IMR-90 (cell line): ENCODE measurements around the gene YAF2. TPM values are rescaled to one million over a fixed set of nuclear protein-coding genes. Genes with fewer than 3 reads are reported as not detected.

Experiments used
- ATAC-seq: fragments of 200-7000 bp; cut with Tn5 transposase; 2 replicates; pipeline ENCODE4 v1.9.1; 2020; ENCODE audit warnings: low read depth, mild to moderate bottlenecking, moderate library complexity
- BruUV-seq: library from RNA; stranded (reverse); fragments of 400-500 nt; replicated peaks from 2 replicates; lab custom pipeline; 2021; lab: Mats Ljungman, UMichigan
- CTCF ChIA-PET: fragments of 300-600 bp; formaldehyde crosslinking; extraction: SDS; loops from one replicate; lab custom pipeline; 2021; ENCODE audit warnings: antibody characterized with exemption; lab: Yijun Ruan, JAX
- POLR2A ChIA-PET: fragments of 300-600 bp; sonication (Branson Sonifier 250); formaldehyde crosslinking; loops from one replicate; lab custom pipeline; 2022; ENCODE audit warnings: antibody characterized with exemption; ENCODE audit not compliant: unreplicated experiment; lab: Charles Lee
- DNase-seq: peaks from one replicate; pipeline ENCODE4 v3.0.0; 2013
- H2AFZ ChIP-seq: replicated peaks from 2 replicates; pipeline ENCODE3; 2013; ENCODE audit warnings: low read length, mild to moderate bottlenecking; ENCODE audit not compliant: poor library complexity
- H2AK5ac ChIP-seq: 2 replicates; pipeline ENCODE4 v1.6.1; 2013; ENCODE audit warnings: low read depth, low read length, inconsistent platforms
- H2AK9ac ChIP-seq: replicated peaks from 2 replicates; pipeline ENCODE3; 2013; ENCODE audit warnings: mild to moderate bottlenecking, low read depth, low read length, moderate library complexity; ENCODE audit not compliant: poor library complexity
- H2BK120ac ChIP-seq: 2 replicates; pipeline ENCODE4 v1.6.1; 2013; ENCODE audit warnings: low read depth, low read length, inconsistent platforms
- H2BK15ac ChIP-seq: 3 replicates; pipeline ENCODE4 v1.6.1; 2013; ENCODE audit warnings: low read depth, low read length, inconsistent platforms
- H2BK20ac ChIP-seq: 2 replicates; pipeline ENCODE4 v1.6.1; 2013; ENCODE audit warnings: low read depth, mild to moderate bottlenecking, inconsistent platforms, low read length, moderate library complexity
- H2BK5ac ChIP-seq: 2 replicates; pipeline ENCODE4 v1.6.1; 2013; ENCODE audit warnings: mild to moderate bottlenecking, low read depth, low read length, inconsistent platforms; ENCODE audit not compliant: poor library complexity, severe bottlenecking
- H3K14ac ChIP-seq: replicated peaks from 2 replicates; pipeline ENCODE4 v1.6.1; 2013; ENCODE audit warnings: low read depth, low read length, inconsistent platforms
- H3K18ac ChIP-seq: 2 replicates; pipeline ENCODE4 v1.6.1; 2013; ENCODE audit warnings: low read depth, low read length, control low read depth
- H3K23ac ChIP-seq: 2 replicates; pipeline ENCODE4 v1.6.1; 2013; ENCODE audit warnings: low read depth, low read length, inconsistent platforms
- H3K27ac ChIP-seq: 2 replicates; pipeline ENCODE4 v1.5.1; 2013; ENCODE audit warnings: mild to moderate bottlenecking, control low read depth, low read length; ENCODE audit not compliant: insufficient read depth
- H3K27me3 ChIP-seq: 2 replicates; pipeline ENCODE4 v1.6.1; 2013; ENCODE audit warnings: low read length; ENCODE audit not compliant: control insufficient read depth, insufficient read depth
- H3K36me3 ChIP-seq: 2 replicates; pipeline ENCODE4 v1.6.1; 2013; ENCODE audit warnings: low read length, mixed read lengths; ENCODE audit not compliant: control insufficient read depth, insufficient read depth
- H3K4ac ChIP-seq: 2 replicates; pipeline ENCODE4 v1.6.1; 2013; ENCODE audit warnings: low read depth, low read length, inconsistent platforms
- H3K4me1 ChIP-seq: 2 replicates; pipeline ENCODE4 v1.6.1; 2013; ENCODE audit warnings: low read length, mixed read lengths; ENCODE audit not compliant: control insufficient read depth, insufficient read depth
- H3K4me2 ChIP-seq: 2 replicates; pipeline ENCODE4 v1.6.1; 2013; ENCODE audit warnings: low read depth, mild to moderate bottlenecking, control low read depth, low read length, moderate library complexity
- H3K4me3 ChIP-seq: 2 replicates; pipeline ENCODE4 v1.5.1; 2013; ENCODE audit warnings: low read depth, mild to moderate bottlenecking, control low read depth, low read length, moderate library complexity; ENCODE audit not compliant: insufficient read depth
- H3K56ac ChIP-seq: 2 replicates; pipeline ENCODE4 v1.6.1; 2013; ENCODE audit warnings: low read length, inconsistent platforms; ENCODE audit not compliant: insufficient read depth; ENCODE audit errors: extremely low read depth
- H3K79me1 ChIP-seq, 2 experiments: 2 replicates each; pipeline ENCODE4 v1.6.1; 2013; ENCODE audit warnings: low read length in 2 of 2, inconsistent platforms in 1 of 2, low read depth in 1 of 2
- H3K9ac ChIP-seq: 2 replicates; pipeline ENCODE4 v1.6.1; 2013; ENCODE audit warnings: low read depth, low read length, control low read depth
- H3K9me1 ChIP-seq: 2 replicates; pipeline ENCODE4 v1.6.1; 2013; ENCODE audit warnings: low read length, inconsistent platforms; ENCODE audit not compliant: insufficient read depth
- H3K9me3 ChIP-seq: 2 replicates; pipeline ENCODE4 v1.6.1; 2013; ENCODE audit warnings: low read length; ENCODE audit not compliant: control insufficient read depth, insufficient read depth
- H4K20me1 ChIP-seq: 2 replicates; pipeline ENCODE4 v1.6.1; 2013; ENCODE audit warnings: low read length, inconsistent platforms; ENCODE audit not compliant: insufficient read depth
- H4K5ac ChIP-seq: 2 replicates; pipeline ENCODE4 v1.6.1; 2013; ENCODE audit warnings: mild to moderate bottlenecking, low read depth, low read length, control low read depth
- H4K8ac ChIP-seq, 2 experiments: 2 replicates each; pipeline ENCODE4 v1.6.1; 2013; ENCODE audit warnings: low read depth in 2 of 2, low read length in 2 of 2, control low read depth in 1 of 2, inconsistent platforms in 1 of 2
- H4K91ac ChIP-seq: 2 replicates; pipeline ENCODE4 v1.6.1; 2013; ENCODE audit warnings: low read depth, low read length, inconsistent platforms; ENCODE audit not compliant: insufficient read depth
- BHLHE40 ChIP-seq: fragments of 150-350 bp; IDR thresholded peaks from 2 replicates; pipeline ENCODE4 v1.6.1; 2016; ENCODE audit warnings: mild to moderate bottlenecking, low read depth, low read length
- CEBPB ChIP-seq: IDR thresholded peaks from 2 replicates; pipeline ENCODE4 v1.6.1; 2012; ENCODE audit warnings: low read depth, low read length, improper control_type of control experiment
- CHD1 ChIP-seq: IDR thresholded peaks from 2 replicates; pipeline ENCODE4 v1.6.1; 2012; ENCODE audit warnings: low read depth, low read length, improper control_type of control experiment
- FOS ChIP-seq: fragments of 150-350 bp; IDR thresholded peaks from 2 replicates; pipeline ENCODE4 v1.6.1; 2016; ENCODE audit warnings: low read depth, low read length
- MAFK ChIP-seq: IDR thresholded peaks from 2 replicates; pipeline ENCODE4 v1.6.1; 2012; ENCODE audit warnings: low read depth, low read length, improper control_type of control experiment
- MAZ ChIP-seq: IDR thresholded peaks from 2 replicates; pipeline ENCODE4 v1.6.1; 2012; ENCODE audit warnings: low read depth, mild to moderate bottlenecking, low read length, improper control_type of control experiment, moderate library complexity, borderline replicate concordance
- MXI1 ChIP-seq: IDR thresholded peaks from 2 replicates; pipeline ENCODE4 v1.6.1; 2012; ENCODE audit warnings: low read depth, mild to moderate bottlenecking, low read length, moderate library complexity, borderline replicate concordance
- NFE2L2 ChIP-seq: fragments of 150-350 bp; IDR thresholded peaks from 2 replicates; pipeline ENCODE4 v1.6.1; 2016; ENCODE audit warnings: low read depth, mild to moderate bottlenecking, low read length
- POLR2A ChIP-seq: IDR thresholded peaks from 2 replicates; pipeline ENCODE4 v1.6.1; 2012; ENCODE audit warnings: mild to moderate bottlenecking, low read depth, low read length
- RAD21 ChIP-seq: IDR thresholded peaks from 2 replicates; pipeline ENCODE4 v1.6.1; 2012; ENCODE audit warnings: low read length, improper control_type of control experiment
- RCOR1 ChIP-seq: IDR thresholded peaks from 2 replicates; pipeline ENCODE4 v1.6.1; 2012; ENCODE audit warnings: mild to moderate bottlenecking, low read length, improper control_type of control experiment; ENCODE audit not compliant: insufficient replicate concordance
- SMC3 ChIP-seq: fragments of 150-350 bp; IDR thresholded peaks from 2 replicates; pipeline ENCODE4 v1.6.1; 2016; ENCODE audit warnings: low read depth, mild to moderate bottlenecking, antibody characterized with exemption, low read length, moderate library complexity
- WGBS, 2 experiments: methylation state at CpG; one replicate each; pipeline versions ENCODE4 v1.1.5 to v1.1.7; 2013; ENCODE audit warnings: missing lambda C conversion rate in 2 of 2; ENCODE audit not compliant: insufficient read length in 1 of 2; ENCODE audit errors: extremely low coverage in 2 of 2; 5-methylcytosine and 5-hydroxymethylcytosine counted together
- dilution Hi-C: fragments of 300-500 bp; cut with HindIII; formaldehyde crosslinking; loops from one replicate; pipeline ENCODE4 v1.14.3; 2018; ENCODE audit warnings: low sequenced_read_pairs; ENCODE audit not compliant: unreplicated experiment
- in situ Hi-C: fragments of 300-500 bp; cut with MboI; formaldehyde crosslinking; loops from 3 replicates; pipeline ENCODE4 v1.14.3; 2019; ENCODE audit warnings: low sequenced_read_pairs, inconsistent platforms, mixed read lengths
- intact Hi-C: fragments of 100-400 bp; cut with micrococcal nuclease; formaldehyde crosslinking; loops from 2 replicates; pipeline ENCODE4 v1.10.0; 2022
- polyA plus RNA-seq, 3 experiments: library from polyadenylated mRNA; depleted of rRNA; stranded (reverse); fragments of >200 nt; gene quantifications; 2 replicates each; pipeline ENCODE4 v1.2.3, GENCODE V29; 2012; ENCODE audit warnings: low replicate concordance in 1 of 3
- total RNA-seq: library from RNA; depleted of rRNA; stranded (reverse); fragments of >200 nt; gene quantifications from 2 replicates; pipeline ENCODE4 v1.2.3, GENCODE V29; 2012
- TF ChIP-seq, protein P1 (sequence below): conservative IDR thresholded peaks from 2 replicates; pipeline ENCODE4 v1.5.1; 2012; ENCODE audit warnings: mild to moderate bottlenecking, low read depth, low read length, improper control_type of control experiment
- TF ChIP-seq, protein P2 (sequence below): fragments of 150-350 bp; IDR thresholded peaks from 2 replicates; pipeline ENCODE4 v1.6.1; 2017; ENCODE audit warnings: mild to moderate bottlenecking, antibody characterized with exemption, low read length, low read depth
- TF ChIP-seq, protein P3 (sequence below): fragments of 150-350 bp; IDR thresholded peaks from 2 replicates; pipeline ENCODE4 v1.6.1; 2016; ENCODE audit warnings: low read depth, mild to moderate bottlenecking, low read length, moderate library complexity, borderline replicate concordance

YAF2 gene
- total and polyA plus RNA-seq, 2 of the 4 experiments (the other 2 are of a cell fraction), result 7.9 to 14.2 TPM

DNA sequence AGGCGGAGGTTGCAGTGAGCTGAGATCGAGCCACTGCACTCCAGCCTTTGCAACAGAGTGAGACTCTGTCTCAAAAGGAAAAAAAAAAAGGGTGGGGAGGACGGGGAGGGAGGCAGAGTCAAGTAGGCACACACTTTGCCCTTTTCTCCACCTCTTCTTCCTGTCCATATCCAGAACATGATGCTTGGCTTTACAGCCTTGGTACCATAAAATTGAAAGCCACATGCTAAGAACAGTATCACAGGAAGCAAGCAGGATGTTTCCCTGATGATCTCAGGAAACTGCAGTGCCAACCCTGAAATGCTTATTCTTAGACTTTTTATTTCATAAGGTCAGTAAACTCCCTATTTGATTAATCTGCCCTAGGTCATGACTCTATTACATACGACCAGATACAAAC, 32.5 kb upstream of the YAF2 start:
- H3K4me2 ChIP-seq, result no peak overlapping the region
- no peaks in the 10 kb centered on the region for H3K9me1 ChIP-seq
- H2BK15ac ChIP-seq, result no peak overlapping the region
- no peak overlapping the region for H2BK5ac ChIP-seq
- dilution Hi-C loops (no loop called here), in situ Hi-C loops (no loop called here), intact Hi-C loops (no loop called here)
- H2BK20ac ChIP-seq, result no peak overlapping the region
- ATAC-seq (no peak), DNase-seq (no peak)
- CTCF ChIA-PET, result no interaction called here
- H3K9ac ChIP-seq, result no peak overlapping the region
- H4K5ac ChIP-seq, result no peak overlapping the region
- no peak overlapping the region for H3K27ac ChIP-seq
- BruUV-seq, result no TSS peak
- POLR2A ChIA-PET, result no interaction called here
- H3K79me1 ChIP-seq, result no peaks in the 10 kb centered on the region
- no peaks in the 10 kb centered on the region for H3K27me3 ChIP-seq
- no peak overlapping the region for H4K91ac ChIP-seq
- no peak overlapping the region for H3K56ac ChIP-seq
- H2AK9ac ChIP-seq, result no peak overlapping the region
- H3K4ac ChIP-seq, result no peak overlapping the region
- H3K18ac ChIP-seq, result no peak overlapping the region
- H3K9me3 ChIP-seq, result no peaks in the 10 kb centered on the region
- H3K36me3 ChIP-seq, result no peaks in the 10 kb centered on the region
- H2AFZ ChIP-seq, result no peak overlapping the region
- H3K4me3 ChIP-seq, result no peak overlapping the region
- H2AK5ac ChIP-seq, result no peak overlapping the region
- H3K23ac ChIP-seq, result no peak overlapping the region
- H2BK120ac ChIP-seq, result no peak overlapping the region
- no peaks in the 10 kb centered on the region for H3K4me1 ChIP-seq
- 33% methylated on average over 1 of the region's 4 CpGs; no CpG with 5 or more reads in 1 of the 2 experiments for WGBS, 2 experiments
- H4K8ac ChIP-seq, result no peak overlapping the region
- no peaks in the 10 kb centered on the region for H4K20me1 ChIP-seq
- H3K14ac ChIP-seq, result no peak overlapping the region
- TF ChIP-seq, protein P1, sequence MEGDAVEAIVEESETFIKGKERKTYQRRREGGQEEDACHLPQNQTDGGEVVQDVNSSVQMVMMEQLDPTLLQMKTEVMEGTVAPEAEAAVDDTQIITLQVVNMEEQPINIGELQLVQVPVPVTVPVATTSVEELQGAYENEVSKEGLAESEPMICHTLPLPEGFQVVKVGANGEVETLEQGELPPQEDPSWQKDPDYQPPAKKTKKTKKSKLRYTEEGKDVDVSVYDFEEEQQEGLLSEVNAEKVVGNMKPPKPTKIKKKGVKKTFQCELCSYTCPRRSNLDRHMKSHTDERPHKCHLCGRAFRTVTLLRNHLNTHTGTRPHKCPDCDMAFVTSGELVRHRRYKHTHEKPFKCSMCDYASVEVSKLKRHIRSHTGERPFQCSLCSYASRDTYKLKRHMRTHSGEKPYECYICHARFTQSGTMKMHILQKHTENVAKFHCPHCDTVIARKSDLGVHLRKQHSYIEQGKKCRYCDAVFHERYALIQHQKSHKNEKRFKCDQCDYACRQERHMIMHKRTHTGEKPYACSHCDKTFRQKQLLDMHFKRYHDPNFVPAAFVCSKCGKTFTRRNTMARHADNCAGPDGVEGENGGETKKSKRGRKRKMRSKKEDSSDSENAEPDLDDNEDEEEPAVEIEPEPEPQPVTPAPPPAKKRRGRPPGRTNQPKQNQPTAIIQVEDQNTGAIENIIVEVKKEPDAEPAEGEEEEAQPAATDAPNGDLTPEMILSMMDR, result no peak
- TF ChIP-seq SMC3 (no peak), RCOR1 (no peak), BHLHE40 (no peak), CEBPB (no peak), POLR2A (no peak), NFE2L2 (no peak), RAD21 (no peak), FOS (no peak), CHD1 (no peak), MXI1 (no peak), MAFK (no peak), MAZ (no peak)
- TF ChIP-seq, protein P2, sequence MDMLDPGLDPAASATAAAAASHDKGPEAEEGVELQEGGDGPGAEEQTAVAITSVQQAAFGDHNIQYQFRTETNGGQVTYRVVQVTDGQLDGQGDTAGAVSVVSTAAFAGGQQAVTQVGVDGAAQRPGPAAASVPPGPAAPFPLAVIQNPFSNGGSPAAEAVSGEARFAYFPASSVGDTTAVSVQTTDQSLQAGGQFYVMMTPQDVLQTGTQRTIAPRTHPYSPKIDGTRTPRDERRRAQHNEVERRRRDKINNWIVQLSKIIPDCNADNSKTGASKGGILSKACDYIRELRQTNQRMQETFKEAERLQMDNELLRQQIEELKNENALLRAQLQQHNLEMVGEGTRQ, result no peak
- TF ChIP-seq, protein P3, sequence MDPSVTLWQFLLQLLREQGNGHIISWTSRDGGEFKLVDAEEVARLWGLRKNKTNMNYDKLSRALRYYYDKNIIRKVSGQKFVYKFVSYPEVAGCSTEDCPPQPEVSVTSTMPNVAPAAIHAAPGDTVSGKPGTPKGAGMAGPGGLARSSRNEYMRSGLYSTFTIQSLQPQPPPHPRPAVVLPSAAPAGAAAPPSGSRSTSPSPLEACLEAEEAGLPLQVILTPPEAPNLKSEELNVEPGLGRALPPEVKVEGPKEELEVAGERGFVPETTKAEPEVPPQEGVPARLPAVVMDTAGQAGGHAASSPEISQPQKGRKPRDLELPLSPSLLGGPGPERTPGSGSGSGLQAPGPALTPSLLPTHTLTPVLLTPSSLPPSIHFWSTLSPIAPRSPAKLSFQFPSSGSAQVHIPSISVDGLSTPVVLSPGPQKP, result no peak
